Activated CD4-positive, alpha-beta T cell treated with anti-CD3 and anti-CD28 coated beads for 36 hours (primary cell): Measurements from ENCODE around the gene ATP5MG. TPM values are rescaled to one million over a fixed set of nuclear protein-coding genes. Genes with fewer than 3 reads are reported as not detected.
A peak's percentile ranks its signal among the peaks of the same experiment; 100 is the strongest.

Experiments used
- ATAC-seq: fragments of 200-7000 bp; cut with Tn5 transposase; one replicate; pipeline ENCODE4 v1.10.0; 2021; ENCODE audit warnings: mild to moderate bottlenecking, moderate library complexity
- CTCF ChIA-PET: fragments of 350-600 bp; sonication (Branson Sonifier 250); formaldehyde crosslinking; loops from one replicate; lab custom pipeline; 2021; ENCODE audit warnings: antibody characterized with exemption; lab: Charles Lee
- POLR2A ChIA-PET: fragments of 350-600 bp; sonication (Branson Sonifier 250); formaldehyde crosslinking; loops from one replicate; lab custom pipeline; 2021; ENCODE audit warnings: antibody characterized with exemption, inconsistent platforms; lab: Charles Lee
- DNase-seq: peaks from one replicate; pipeline ENCODE4 v3.0.0-alpha.2; 2020
- H3K27ac Mint-ChIP-seq: one replicate; pipeline ENCODE4 v1.8.0; 2021; ENCODE audit warnings: mixed read lengths
- H3K27me3 Mint-ChIP-seq: one replicate; pipeline ENCODE4 v1.8.0; 2021; ENCODE audit warnings: mixed read lengths
- H3K36me3 Mint-ChIP-seq: one replicate; pipeline ENCODE4 v1.8.0; 2021; ENCODE audit warnings: low read depth, mixed read lengths
- H3K4me1 Mint-ChIP-seq: one replicate; pipeline ENCODE4 v1.8.0; 2021; ENCODE audit warnings: mixed read lengths
- H3K4me3 Mint-ChIP-seq: one replicate; pipeline ENCODE4 v1.8.0; 2021; ENCODE audit warnings: mild to moderate bottlenecking, moderate library complexity, mixed read lengths
- H3K9me3 Mint-ChIP-seq: one replicate; pipeline ENCODE4 v1.8.0; 2021; ENCODE audit warnings: low read depth, mixed read lengths
- intact Hi-C, 2 experiments: fragments of 100-400 bp; cut with DNase I in 1 of 2; cut with micrococcal nuclease in 1 of 2; formaldehyde crosslinking; loops; one replicate each; pipeline versions ENCODE4 v1.14.2 to v1.15.1; 2022 to 2024; cut with DNase I, micrococcal nuclease
- total RNA-seq, 2 experiments: library from RNA; stranded (reverse); gene quantifications; one replicate each; pipeline ENCODE4 v1.2.3, GENCODE V29; 2021

The ATP5MG gene
- total RNA-seq, 2 experiments from 2014 or later, result 136 to 229 TPM

- Mint-ChIP-seq H3K4me1 (peaks cover 80% of the 10 kb centered on the region), H3K36me3 (peaks cover 38% of the 10 kb centered on the region), H3K27me3 (no peaks in the 10 kb centered on the region), H3K4me3 (peak overlapping the region; percentile 27), H3K27ac (peak overlapping the region; percentile 5), H3K9me3 (no peaks in the 10 kb centered on the region)
- intact Hi-C loops, result loop anchor here (5.0 to 10.0 kb wide), 4 partner anchors 135 to 1415 kb away; no protein-coding TSS in a partner anchor
- ATAC-seq (no peak), DNase-seq (peak; percentile 27)
- ChIA-PET CTCF (interaction anchor here (0.6 to 1.1 kb wide), 3 partner anchors 19 to 494 kb away, joined by 3 read pairs; no protein-coding TSS in a partner anchor), POLR2A (no interaction called here)
These were observed 40.4 kb downstream of the ATP5MG start for GRCh38 chr11:118441770-118442275.

DNA sequence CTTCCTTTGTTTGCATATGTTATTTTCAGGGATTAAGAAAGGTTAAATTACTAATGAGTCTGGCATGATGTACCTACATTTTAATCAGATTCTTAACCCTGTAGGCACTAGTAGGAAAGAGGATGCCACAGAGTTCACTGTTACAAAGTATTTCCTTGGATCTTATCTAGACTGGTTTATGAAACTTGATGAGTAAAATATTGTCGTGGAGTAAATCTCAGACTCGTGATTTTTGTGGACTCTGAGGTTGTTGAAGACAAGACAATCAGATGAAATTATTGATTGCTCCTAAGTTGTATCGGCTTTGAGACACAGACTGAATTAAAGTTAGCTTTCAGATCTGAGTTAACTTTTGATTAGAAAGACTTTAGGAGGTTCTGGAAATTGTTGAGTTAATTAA, 40.9 kb downstream of the ATP5MG start:
- Mint-ChIP-seq H3K36me3 (peaks cover 39% of the 10 kb centered on the region), H3K27me3 (no peaks in the 10 kb centered on the region), H3K4me1 (peaks cover 85% of the 10 kb centered on the region), H3K9me3 (no peaks in the 10 kb centered on the region), H3K4me3 (peak overlapping the region; percentile 27), H3K27ac (peak overlapping the region; percentile 5)
- ChIA-PET POLR2A (no interaction called here), CTCF (interaction anchor here (0.6 to 2.5 kb wide), 4 partner anchors 33 to 65 kb away, joined by 3 to 15 read pairs (median 3); no protein-coding TSS in a partner anchor)
- intact Hi-C loops, result loop anchor here (5.0 to 10.0 kb wide), 4 partner anchors 135 to 1415 kb away; no protein-coding TSS in a partner anchor
- DNase-seq (no peak), ATAC-seq (no peak)

- no peaks in the 10 kb centered on the region for H3K27me3 Mint-ChIP-seq
- DNase-seq (no peak), ATAC-seq (peak; percentile 2)
- ChIA-PET POLR2A (interaction anchor here (0.7 to 1.1 kb wide), 2 partner anchors 101 to 245 kb away, joined by 3 to 4 read pairs; partner anchors contain the start of gene CD3D), CTCF (interaction anchor here (0.6 to 2.5 kb wide), 9 partner anchors 8 to 147 kb away, joined by 3 to 15 read pairs (median 4); no protein-coding TSS in a partner anchor)
- peaks cover 42% of the 10 kb centered on the region for H3K36me3 Mint-ChIP-seq
- peak overlapping the region; percentile 54 for H3K4me3 Mint-ChIP-seq
- H3K4me1 Mint-ChIP-seq, result peaks cover 92% of the 10 kb centered on the region
- H3K9me3 Mint-ChIP-seq, result no peaks in the 10 kb centered on the region
- intact Hi-C loops, result loop anchor here (5.0 to 10.0 kb wide), 4 partner anchors 136 to 1416 kb away; no protein-coding TSS in a partner anchor
- peak overlapping the region; percentile 76 for H3K27ac Mint-ChIP-seq
These were observed 41.6 kb downstream of the ATP5MG start for GRCh38 chr11:118442908-118443589.

GRCh38 chr11:118443590-118444218, 42.3 kb downstream of the ATP5MG start:
- Mint-ChIP-seq H3K27ac (peak overlapping the region; percentile 76), H3K9me3 (no peaks in the 10 kb centered on the region), H3K36me3 (peaks cover 42% of the 10 kb centered on the region), H3K4me3 (peak overlapping the region; percentile 54), H3K4me1 (peaks cover 98% of the 10 kb centered on the region), H3K27me3 (no peaks in the 10 kb centered on the region)
- DNase-seq (peak; percentile 30), ATAC-seq (peak; percentile 69)
- POLR2A ChIA-PET, result interaction anchor here (0.6 to 1.1 kb wide), 4 partner anchors 8 to 245 kb away, joined by 3 to 4 read pairs (median 3); partner anchors contain the start of gene CD3D
- intact Hi-C loops, result loop anchor here (5.0 to 10.0 kb wide), 4 partner anchors 136 to 1416 kb away; no protein-coding TSS in a partner anchor
- CTCF ChIA-PET, result interaction anchor here (1.0 to 2.5 kb wide), 7 partner anchors 9 to 148 kb away, joined by 3 to 15 read pairs (median 5); no protein-coding TSS in a partner anchor

- ChIA-PET POLR2A (interaction anchor here (1.2 to 1.5 kb wide), 2 partner anchors 9 to 11 kb away, joined by 6 to 8 read pairs; partner anchors contain the start of gene KMT2A), CTCF (interaction anchor here (0.7 to 2.0 kb wide), 6 partner anchors 8 to 291 kb away, joined by 3 to 13 read pairs (median 4); partner anchors contain the start of gene KMT2A)
- H3K9me3 Mint-ChIP-seq, result no peaks in the 10 kb centered on the region
- ATAC-seq (no peak), DNase-seq (no peak)
- peaks cover 30% of the 10 kb centered on the region for H3K36me3 Mint-ChIP-seq
- no peak overlapping the region for H3K4me3 Mint-ChIP-seq
- intact Hi-C loops, result loop anchor here in 1 of 2 experiments (10.0 kb wide), 2 partner anchors 247 to 427 kb away; no protein-coding TSS in a partner anchor
- peak overlapping the region; percentile 60 for H3K27ac Mint-ChIP-seq
- H3K27me3 Mint-ChIP-seq, result no peaks in the 10 kb centered on the region
- peaks cover 77% of the 10 kb centered on the region for H3K4me1 Mint-ChIP-seq
These were observed 46.0 kb downstream of the ATP5MG start for GRCh38 chr11:118447423-118447822.

DNA sequence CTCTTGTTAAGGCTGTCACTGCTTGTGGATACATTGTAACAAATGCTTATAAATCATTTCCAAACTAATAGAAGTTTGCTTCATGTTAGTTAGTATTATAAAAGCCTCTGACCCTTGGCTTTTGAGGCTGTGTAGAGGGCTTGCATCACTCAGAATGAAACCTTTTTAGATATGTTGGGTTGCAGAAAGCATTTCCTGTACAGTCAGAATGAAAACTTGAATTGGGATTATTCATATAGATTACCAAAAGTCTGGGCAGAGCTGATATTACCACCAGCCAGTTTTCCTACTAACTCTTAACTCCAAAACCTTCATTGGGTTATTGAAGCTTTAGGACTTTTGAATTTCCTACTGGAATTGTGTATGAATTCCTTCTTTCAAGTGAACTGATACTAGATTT, 46.9 kb downstream of the ATP5MG start:
- Mint-ChIP-seq H3K4me1 (peaks cover 73% of the 10 kb centered on the region), H3K4me3 (no peak overlapping the region), H3K27me3 (no peaks in the 10 kb centered on the region), H3K36me3 (peaks cover 34% of the 10 kb centered on the region), H3K9me3 (no peaks in the 10 kb centered on the region), H3K27ac (no peak overlapping the region)
- ATAC-seq (peak; percentile 64), DNase-seq (peak; percentile 10)
- ChIA-PET CTCF (interaction anchor here (0.6 to 2.0 kb wide), 8 partner anchors 9 to 221 kb away, joined by 3 to 13 read pairs (median 3); partner anchors contain the start of gene KMT2A), POLR2A (interaction anchor here (0.6 to 1.5 kb wide), 4 partner anchors 10 to 25 kb away, joined by 3 to 8 read pairs (median 5); partner anchors contain the start of gene KMT2A)
- intact Hi-C loops, result loop anchor here (1.0 to 10.0 kb wide), 4 partner anchors 8 to 427 kb away; no protein-coding TSS in a partner anchor

DNA sequence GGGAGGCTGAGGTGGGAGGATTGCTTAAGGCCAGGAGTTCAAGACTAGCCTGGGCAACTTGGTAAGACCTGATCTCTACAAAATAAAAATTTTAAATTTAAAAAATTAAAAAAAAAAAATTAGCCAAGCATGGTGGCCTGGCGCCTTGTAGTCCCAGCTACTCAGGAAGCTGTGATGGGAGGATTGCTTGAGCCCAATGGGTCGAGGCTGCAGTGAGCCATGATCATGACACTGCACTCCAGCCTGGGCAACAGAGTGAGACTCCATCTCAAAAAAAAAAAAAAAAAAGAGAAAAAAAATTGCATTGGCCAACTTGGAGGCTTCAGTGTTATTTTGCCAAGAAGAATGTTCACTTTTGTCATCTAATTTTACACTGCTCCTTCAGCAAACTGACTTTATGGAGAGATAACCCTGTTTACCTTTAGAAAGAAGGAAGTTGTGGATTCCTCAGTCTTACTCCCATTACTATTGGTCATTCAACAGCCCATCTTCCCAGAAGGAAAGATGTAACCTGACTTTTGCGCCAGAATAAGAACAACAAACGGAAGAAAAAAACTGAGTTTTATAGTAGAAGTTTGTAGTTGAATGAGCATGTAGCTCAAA, 48.0 kb downstream of the ATP5MG start:
- CTCF ChIA-PET, result interaction anchor here (0.6 to 2.0 kb wide), 2 partner anchors 13 to 29 kb away, joined by 3 to 9 read pairs; partner anchors contain the start of gene KMT2A
- H3K27ac Mint-ChIP-seq, result no peak overlapping the region
- intact Hi-C loops, result loop anchor here (2.0 to 10.0 kb wide), 3 partner anchors 15 to 425 kb away; no protein-coding TSS in a partner anchor

GRCh38 chr11:118450451-118450850, 49.0 kb downstream of the ATP5MG start:
- Mint-ChIP-seq H3K9me3 (no peaks in the 10 kb centered on the region), H3K4me1 (peaks cover 67% of the 10 kb centered on the region), H3K27me3 (no peaks in the 10 kb centered on the region), H3K36me3 (peaks cover 35% of the 10 kb centered on the region), H3K4me3 (no peak overlapping the region), H3K27ac (peak overlapping the region; percentile 22)
- ATAC-seq (no peak), DNase-seq (no peak)
- intact Hi-C loops, result no loop called here
- POLR2A ChIA-PET, result no interaction called here
- CTCF ChIA-PET, result no interaction called here

More for the DNA sequence above, 48.0 kb downstream of the ATP5MG start:
- no peak for DNase-seq
- POLR2A ChIA-PET, result no interaction called here
- Mint-ChIP-seq H3K27me3 (no peaks in the 10 kb centered on the region), H3K4me1 (peaks cover 73% of the 10 kb centered on the region), H3K9me3 (no peaks in the 10 kb centered on the region), H3K36me3 (peaks cover 41% of the 10 kb centered on the region), H3K4me3 (no peak overlapping the region)
- no peak for ATAC-seq
